GM12872 (cell line): ENCODE data around the gene ABCC8.

Experiments
- TF ChIP-seq, protein P1 (sequence below): IDR thresholded peaks from 3 replicates; pipeline ENCODE4 v1.5.1; 2011; ENCODE audit warnings: low read depth, mild to moderate bottlenecking, low read length, moderate library complexity; ENCODE audit not compliant: insufficient read depth

The ABCC8 gene

DNA sequence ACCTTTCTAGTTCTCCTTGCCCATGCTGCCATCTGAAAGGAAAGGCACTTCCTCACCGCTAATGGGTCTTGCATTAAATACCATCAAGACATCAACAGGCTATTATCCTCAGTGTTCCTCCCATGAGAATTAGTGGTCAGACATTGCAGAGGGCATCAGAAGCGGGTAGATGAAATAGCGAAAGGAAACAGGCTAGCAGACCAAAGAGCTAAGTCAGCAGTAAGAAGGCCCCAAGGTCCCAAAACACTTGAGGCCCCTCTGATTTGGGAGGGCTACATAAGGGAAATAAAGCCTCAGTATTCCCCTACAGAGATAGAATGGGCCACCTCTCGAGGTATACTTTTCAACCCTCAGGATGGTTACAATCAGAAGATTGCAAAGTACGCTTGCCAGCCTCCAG is 101.1 kb downstream of the ABCC8 start:
- TF ChIP-seq, protein P1, sequence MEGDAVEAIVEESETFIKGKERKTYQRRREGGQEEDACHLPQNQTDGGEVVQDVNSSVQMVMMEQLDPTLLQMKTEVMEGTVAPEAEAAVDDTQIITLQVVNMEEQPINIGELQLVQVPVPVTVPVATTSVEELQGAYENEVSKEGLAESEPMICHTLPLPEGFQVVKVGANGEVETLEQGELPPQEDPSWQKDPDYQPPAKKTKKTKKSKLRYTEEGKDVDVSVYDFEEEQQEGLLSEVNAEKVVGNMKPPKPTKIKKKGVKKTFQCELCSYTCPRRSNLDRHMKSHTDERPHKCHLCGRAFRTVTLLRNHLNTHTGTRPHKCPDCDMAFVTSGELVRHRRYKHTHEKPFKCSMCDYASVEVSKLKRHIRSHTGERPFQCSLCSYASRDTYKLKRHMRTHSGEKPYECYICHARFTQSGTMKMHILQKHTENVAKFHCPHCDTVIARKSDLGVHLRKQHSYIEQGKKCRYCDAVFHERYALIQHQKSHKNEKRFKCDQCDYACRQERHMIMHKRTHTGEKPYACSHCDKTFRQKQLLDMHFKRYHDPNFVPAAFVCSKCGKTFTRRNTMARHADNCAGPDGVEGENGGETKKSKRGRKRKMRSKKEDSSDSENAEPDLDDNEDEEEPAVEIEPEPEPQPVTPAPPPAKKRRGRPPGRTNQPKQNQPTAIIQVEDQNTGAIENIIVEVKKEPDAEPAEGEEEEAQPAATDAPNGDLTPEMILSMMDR: no peak

DNA sequence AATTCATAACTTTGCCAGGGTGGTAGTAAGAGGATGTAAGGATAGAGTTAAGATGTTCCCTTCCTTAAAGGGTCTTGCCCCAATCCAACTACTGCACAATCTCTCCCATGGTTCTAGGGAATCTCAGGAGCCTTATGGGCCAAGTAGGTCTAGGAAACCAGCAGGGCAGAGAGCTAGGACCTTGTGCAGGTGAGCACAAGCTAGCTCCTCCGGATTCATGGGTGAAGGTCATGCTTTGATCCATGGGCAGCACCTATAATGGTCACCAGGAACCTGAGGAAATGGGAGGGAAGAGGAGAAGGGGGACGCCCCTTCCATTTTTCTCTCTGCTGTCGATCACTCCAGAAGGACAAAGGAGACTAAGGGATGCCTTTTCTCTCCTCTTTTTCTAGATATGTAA is 105.0 kb downstream of the ABCC8 start:
- TF ChIP-seq, protein P1: no peak

DNA sequence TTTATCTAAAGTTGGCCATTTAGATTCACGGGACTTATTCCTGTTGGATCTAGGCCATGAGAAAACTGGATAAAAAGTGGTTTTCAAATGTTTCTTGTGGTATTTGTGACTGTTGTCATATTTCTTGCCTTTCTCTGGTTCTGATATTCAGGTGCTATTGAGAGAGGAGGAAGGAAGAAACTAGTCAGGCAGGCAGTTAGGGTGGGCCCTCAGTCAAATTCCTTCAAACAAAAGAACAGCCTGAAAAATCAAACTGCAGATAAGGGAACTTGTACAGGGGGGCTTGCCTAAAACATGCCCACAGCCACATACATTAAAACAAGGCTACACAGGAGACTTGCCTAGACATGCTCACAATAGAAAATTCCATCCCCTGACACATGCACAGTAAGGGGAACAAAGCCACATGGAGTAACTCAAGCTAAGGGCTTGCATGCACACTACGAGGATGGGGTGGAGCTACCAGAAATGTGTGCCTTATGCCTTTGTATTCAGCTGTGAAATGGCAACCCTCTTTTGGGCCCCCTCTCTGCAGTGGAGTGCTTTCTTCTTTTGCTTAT is 106.9 kb downstream of the ABCC8 start:
- TF ChIP-seq, protein P1: no peak

DNA sequence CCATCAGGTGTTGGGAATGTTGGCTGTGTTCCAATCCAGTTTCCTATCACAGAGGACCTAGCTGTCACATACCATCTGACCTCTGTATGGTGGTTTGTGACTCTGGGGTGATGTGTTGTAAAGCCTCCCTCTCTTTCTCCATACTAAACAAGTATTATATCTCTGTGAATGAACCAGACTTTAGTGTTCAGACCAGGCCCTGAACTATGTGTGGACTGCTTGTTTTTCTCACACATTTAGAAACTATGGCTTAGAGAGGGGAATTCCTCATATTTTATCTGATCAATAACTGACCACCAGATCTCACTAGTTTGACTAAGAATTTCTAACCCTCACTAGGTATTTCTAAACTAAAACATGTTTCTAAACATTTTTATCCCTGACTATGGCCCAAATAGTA is 107.6 kb downstream of the ABCC8 start:
- TF ChIP-seq, protein P1: no peak

DNA sequence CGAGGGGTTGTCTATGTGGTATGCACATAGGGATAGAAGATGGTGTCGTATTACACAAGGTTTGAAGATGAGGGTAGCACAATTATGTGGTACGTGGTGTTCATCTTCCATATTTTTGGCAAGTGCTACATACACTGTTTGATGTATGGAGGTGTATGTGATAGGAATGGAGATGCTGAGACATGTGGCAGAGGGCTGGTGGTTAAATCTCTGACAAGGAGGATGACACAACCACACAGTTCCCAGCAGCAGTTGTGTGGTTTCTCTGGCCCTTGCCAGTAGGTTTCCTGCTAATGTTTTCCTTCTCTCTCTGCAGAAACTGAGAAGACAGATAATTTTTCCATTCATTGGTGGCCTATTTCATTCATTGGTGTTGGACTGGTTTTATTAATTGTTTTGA is 108.1 kb downstream of the ABCC8 start:
- TF ChIP-seq, protein P1: no peak

DNA sequence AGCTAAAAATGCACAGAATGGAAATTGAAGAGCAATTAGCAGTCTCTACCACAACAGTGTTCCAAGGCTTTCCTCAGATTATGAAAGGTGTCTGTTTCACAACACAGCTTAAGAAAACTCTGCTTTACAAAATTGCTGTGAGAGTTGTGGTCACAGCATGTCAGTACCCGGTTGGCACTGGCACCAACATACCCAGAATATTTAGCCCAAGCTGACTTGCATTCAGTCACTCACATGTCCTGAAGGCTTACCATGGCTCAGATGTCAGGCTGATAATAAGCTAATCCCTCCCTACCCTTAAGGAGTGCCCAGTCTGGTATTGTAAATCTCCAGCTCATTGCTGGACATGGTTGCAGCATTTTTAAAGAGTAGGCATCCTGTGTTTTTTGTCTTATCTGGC is 110.2 kb downstream of the ABCC8 start:
- TF ChIP-seq, protein P1: no peak

DNA sequence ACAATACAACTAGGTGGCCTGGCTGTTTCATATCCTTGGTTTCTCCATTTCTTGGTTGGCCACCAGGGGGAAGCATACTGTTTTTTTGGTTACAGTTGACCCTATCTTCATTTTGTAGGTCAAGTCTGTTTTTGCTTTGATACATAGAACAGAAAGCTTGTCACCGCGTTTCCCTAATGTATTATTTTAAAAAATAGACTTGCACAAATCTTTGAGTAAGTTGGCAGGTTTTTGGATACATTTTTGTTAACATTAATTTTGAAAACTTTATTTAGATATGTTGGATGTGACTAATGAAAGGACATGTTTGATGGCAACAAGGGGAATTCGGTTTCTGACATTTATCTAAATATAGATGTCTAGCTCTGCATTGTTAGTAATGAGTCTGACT is 122.0 kb downstream of the ABCC8 start:
- TF ChIP-seq, protein P1: peak; percentile 62
